Muscle of leg (tissue), 11 donors: ENCODE results near the gene ZNF512B. TPM values are rescaled to one million over a fixed set of nuclear protein-coding genes. Genes with fewer than 3 reads are reported as not detected.

ENCODE experiments used
- DNase-seq: peaks from one replicate; pipeline ENCODE4 v3.0.0; 2013
- H3K27ac ChIP-seq: one replicate; pipeline ENCODE4 v1.5.1; 2013; ENCODE audit warnings: mild to moderate bottlenecking, low read length, control low read depth
- H3K27me3 ChIP-seq: one replicate; pipeline ENCODE4 v1.6.1; 2013; ENCODE audit warnings: low read length; ENCODE audit not compliant: control insufficient read depth, insufficient read depth
- H3K36me3 ChIP-seq: one replicate; pipeline ENCODE4 v1.6.1; 2013; ENCODE audit warnings: low read length; ENCODE audit not compliant: control insufficient read depth, insufficient read depth
- H3K4me1 ChIP-seq: one replicate; pipeline ENCODE4 v1.6.1; 2013; ENCODE audit warnings: low read length; ENCODE audit not compliant: control insufficient read depth, insufficient read depth
- H3K4me3 ChIP-seq: one replicate; pipeline ENCODE4 v1.5.1; 2013; ENCODE audit warnings: low read length, control low read depth
- H3K9me3 ChIP-seq: replicated peaks from 2 replicates; pipeline ENCODE4 v1.6.1; 2013; ENCODE audit warnings: low read depth, low read length; ENCODE audit not compliant: control insufficient read depth
- WGBS: methylation state at CpG from one replicate; pipeline ENCODE4 v1.1.5; 2013; ENCODE audit warnings: missing lambda C conversion rate; ENCODE audit not compliant: insufficient coverage; 5-methylcytosine and 5-hydroxymethylcytosine counted together
- polyA plus RNA-seq, 8 donors: library from polyadenylated mRNA; unstranded; fragments of 120-200 nt; gene quantifications; one replicate each; pipeline versions ENCODE4 v1.2.1 to v1.2.3, GENCODE V29; 2013; ENCODE audit warnings: inconsistent platforms in 1 of 8, low replicate concordance in 1 of 8; ENCODE audit not compliant: insufficient read length in 8 of 8, insufficient read depth in 1 of 8
- total RNA-seq: library from RNA; stranded (reverse); fragments of 120-200 nt; gene quantifications from one replicate; pipeline ENCODE4 v1.2.4, GENCODE V29; 2013

Gene ZNF512B
- total and polyA plus RNA-seq, 9 donors = 15.5 to 34.0 (median 27.6) TPM

DNA sequence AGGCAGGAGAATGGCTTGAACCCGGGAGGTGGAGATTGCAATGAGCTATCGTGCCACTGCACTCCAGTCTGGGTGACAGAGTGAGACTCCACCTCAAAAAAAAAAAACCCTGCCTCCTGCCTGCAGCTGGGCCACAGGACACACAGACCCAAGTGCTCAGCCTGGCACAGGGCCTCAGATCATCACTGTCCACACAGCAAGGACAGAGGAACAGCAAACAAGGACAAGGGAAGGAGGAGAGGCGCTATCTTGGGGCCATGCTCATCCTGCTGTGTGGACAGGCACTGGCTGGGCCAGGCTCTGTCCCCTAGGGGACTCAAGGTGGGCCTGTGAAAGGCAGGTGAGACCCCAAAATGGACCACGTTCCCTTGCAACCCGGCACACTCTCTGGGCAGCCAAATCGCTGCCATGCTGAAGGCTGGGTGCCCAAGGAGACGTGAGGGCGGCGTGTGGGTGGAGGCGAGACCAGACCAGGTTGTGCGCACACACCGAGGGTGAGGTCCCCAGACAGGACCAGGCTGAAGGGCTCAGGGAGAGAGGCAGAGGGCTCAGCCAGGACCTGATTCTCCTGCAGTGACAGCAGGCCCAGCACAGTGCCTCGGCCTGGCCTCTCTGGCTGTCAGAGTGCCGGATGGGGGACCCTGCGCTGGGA lies 22.6 kb downstream of the ZNF512B start:
- Histone ChIP-seq H3K27me3 (no peaks in the 10 kb centered on the region), H3K36me3 (peaks cover 45% of the 10 kb centered on the region), H3K9me3 (no peaks in the 10 kb centered on the region), H3K4me3 (no peak overlapping the region), H3K27ac (no peak overlapping the region), H3K4me1 (peaks cover 65% of the 10 kb centered on the region)
- peak; percentile 18 for DNase-seq
- WGBS = 87% methylated on average over 13 of the region's 15 CpGs

DNA sequence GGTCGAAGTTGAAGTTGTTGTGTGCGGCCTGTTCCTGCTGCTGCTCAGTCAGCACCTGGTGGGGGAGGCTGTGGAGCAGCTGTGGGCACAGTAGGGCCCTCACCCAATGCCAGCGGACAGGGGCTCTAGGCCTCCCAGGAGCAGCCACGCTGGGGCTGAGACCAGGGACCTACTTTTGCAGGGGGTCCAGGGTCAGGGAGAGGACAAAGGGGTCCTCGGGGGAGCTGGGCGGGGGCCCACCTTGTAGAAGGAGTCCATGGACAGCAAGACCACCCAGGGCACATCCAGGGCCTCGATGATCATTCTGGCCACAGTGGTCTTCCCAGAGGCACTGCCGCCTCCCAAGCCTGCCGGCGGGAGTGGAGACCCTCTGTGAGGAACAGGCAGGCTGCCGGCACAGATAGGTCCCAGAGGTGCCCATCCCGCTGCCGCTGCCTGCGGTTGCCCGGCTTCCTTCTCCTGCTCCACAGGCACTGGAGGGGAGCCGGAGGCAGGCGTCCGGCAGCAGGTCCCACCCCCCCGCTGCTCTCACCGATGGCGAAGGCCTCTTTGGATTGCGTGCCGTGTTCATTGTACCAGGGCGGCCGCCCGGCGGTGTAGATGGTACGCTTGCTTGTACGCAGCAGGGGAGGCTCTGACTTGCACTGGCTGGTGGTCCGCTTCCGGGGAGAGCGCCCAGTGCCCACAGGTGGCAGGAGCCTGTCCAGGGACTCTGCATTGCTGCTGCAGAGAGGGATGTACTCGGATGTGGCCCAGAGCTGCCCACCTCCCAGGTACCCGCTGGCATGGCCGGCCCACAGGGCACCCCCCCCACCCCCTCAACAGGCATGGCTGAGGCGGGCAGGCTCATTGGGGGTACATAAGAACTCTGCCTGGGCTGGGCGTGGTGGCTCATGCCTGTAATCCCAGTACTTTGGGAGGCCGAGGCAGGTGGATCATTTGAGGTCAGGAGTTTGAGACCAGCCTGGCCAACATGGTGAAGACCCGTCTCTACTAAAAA lies 23.5 kb downstream of the ZNF512B start:
- 82% methylated on average over 32 of the region's 39 CpGs for WGBS
- Histone ChIP-seq H3K4me1 (peaks cover 56% of the 10 kb centered on the region), H3K9me3 (no peaks in the 10 kb centered on the region), H3K36me3 (peaks cover 46% of the 10 kb centered on the region), H3K27me3 (no peaks in the 10 kb centered on the region), H3K27ac (no peak overlapping the region), H3K4me3 (no peak overlapping the region)
- DNase-seq = peak; percentile 10

DNA sequence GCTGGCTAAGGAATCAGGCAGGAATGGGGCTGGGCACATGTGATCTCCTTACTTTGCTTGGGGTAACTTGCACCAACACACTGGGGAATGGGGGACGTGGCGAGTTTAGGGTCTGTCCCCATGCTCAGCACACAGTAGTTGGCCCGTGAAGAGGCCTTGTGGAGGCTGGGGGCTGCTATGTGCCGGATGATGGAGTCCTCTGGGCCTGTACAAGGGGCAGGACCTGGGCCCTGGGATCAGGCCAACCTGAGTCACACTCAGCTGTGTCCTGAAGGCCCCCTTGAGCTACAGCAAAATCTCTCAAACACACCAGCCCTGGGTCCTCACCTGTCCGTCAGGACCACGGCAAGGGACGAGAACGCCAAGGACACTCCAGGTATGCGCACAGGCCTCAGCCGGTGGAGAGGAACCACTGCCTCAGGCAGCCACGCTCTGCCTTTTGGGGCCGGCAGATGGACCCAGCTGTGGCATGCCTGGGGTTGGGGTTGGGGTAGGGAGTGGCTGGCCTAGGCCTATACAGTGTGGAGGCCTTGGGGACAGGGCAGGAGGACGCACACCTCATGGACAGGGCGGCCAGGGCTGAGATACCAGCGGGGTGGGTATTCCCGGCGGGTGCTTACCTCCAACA lies 24.6 kb downstream of the ZNF512B start:
- peaks cover 56% of the 10 kb centered on the region for H3K36me3 ChIP-seq
- no peaks in the 10 kb centered on the region for H3K27me3 ChIP-seq
- WGBS = 86% methylated on average over 17 of the region's 17 CpGs
- H3K4me3 ChIP-seq = no peak overlapping the region
- peaks cover 45% of the 10 kb centered on the region for H3K4me1 ChIP-seq
- no peak overlapping the region for H3K27ac ChIP-seq
- peak; percentile 8 for DNase-seq
- no peaks in the 10 kb centered on the region for H3K9me3 ChIP-seq

DNA sequence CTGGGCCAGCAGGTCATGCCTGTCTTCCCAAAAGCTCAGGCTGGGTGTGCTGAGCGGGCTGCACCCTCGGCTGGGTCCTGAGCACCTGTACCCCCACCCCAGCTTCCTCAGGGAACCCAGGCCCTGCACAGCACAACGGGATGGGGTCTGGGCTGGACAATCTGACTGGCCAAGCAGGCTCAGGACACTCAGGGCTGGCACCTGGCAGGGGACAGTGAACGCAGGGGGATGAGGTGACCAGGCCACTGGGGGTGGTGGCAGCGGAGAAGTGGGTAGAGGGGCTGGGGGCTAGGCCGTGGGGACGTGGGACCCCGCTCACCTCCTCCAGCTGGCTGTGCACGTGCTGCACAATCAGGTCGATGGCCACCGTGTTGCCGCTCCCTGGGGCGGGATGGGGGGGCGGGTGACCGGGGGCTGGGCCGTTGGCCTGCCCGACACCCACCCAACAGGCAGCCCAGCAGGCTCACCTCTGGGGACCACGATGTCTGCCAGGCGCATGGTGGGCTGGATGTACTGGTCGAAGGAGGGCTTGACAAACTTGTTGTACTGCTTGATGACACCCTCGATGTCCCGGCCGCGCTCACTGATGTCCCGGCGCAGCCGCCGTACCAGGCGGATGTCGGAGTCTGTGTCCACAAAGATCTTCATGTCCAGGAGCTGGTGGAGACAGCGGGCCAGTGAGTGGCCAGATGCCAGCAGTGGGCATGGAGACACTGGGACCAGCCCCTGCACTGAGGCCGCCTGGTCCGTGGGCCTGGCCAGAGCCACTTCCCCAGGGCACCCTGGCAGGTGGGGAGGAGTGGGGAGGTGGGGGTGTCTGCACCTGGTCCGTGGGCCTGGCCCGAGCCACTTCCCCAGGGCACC lies 25.4 kb downstream of the ZNF512B start:
- H3K36me3 ChIP-seq = peaks cover 64% of the 10 kb centered on the region
- peak; percentile 12 for DNase-seq
- no peak overlapping the region for H3K27ac ChIP-seq
- no peaks in the 10 kb centered on the region for H3K27me3 ChIP-seq
- peaks cover 37% of the 10 kb centered on the region for H3K4me1 ChIP-seq
- no peaks in the 10 kb centered on the region for H3K9me3 ChIP-seq
- WGBS = 86% methylated on average over 31 of the region's 35 CpGs
- H3K4me3 ChIP-seq = no peak overlapping the region

DNA sequence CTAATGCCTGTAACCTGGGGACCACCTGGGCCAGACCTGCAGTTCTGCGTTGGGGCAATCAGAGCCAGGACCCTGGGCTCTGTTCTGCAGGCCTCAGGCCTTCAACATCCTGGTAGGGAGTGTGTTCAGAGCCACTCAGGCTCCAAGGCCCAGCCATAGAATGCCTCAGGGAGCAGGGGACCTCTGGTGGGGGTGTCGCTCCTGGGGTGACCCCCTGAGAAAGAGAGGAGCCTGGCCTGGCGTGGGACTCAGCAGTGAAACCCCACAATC lies 26.0 kb downstream of the ZNF512B start:
- Histone ChIP-seq H3K27me3 (no peaks in the 10 kb centered on the region), H3K27ac (no peak overlapping the region), H3K4me3 (no peak overlapping the region), H3K36me3 (peaks cover 70% of the 10 kb centered on the region), H3K9me3 (no peaks in the 10 kb centered on the region), H3K4me1 (peaks cover 31% of the 10 kb centered on the region)
- peak; percentile 7 for DNase-seq
- WGBS = 92% methylated on average over 3 of the region's 3 CpGs

DNA sequence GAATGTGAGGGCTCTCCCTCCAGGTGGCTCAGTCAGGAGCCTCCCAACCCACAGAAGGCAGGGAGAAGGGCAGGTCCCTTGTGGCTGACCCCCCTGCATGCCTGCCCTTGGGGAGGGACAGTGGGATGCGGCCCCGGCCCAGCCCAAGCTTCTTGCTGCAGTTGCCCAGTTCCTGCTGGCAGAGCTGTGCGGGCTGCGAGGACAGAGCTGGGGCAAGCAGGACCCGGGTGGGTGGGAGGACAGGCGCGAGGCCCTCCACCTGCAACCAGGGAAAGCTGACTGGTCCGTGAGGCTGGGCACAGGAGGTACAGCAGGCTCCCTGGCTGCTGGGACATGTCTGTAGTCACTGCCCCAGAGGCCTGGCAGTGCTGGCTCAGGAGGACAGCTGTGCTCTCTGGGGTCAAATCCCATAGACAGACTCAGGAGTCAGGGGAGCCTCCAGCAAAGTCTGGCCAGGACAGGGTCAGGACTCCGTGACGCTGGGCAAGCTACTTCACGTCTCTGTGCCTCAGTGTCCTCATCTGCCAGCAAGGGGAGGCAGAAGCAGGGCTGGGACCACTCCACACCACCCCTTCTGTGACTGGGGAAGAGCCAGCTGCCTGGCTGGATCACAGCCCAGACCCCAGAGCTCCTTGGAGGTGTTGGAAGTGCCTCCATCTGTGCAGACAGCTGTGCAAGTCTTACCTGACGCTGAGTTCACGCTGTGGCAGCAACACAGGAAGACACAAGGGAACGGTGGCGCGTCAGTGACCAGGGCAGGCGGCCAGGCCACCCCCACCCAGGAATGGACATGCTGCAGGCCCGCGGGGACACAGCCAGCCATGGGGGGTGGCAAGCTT lies 26.5 kb downstream of the ZNF512B start:
- peak; percentile 17 for DNase-seq
- peak overlapping the region; percentile 80 for H3K27ac ChIP-seq
- no peaks in the 10 kb centered on the region for H3K27me3 ChIP-seq
- peaks cover 71% of the 10 kb centered on the region for H3K36me3 ChIP-seq
- H3K9me3 ChIP-seq = no peaks in the 10 kb centered on the region
- no peak overlapping the region for H3K4me3 ChIP-seq
- WGBS = 57% methylated on average over 19 of the region's 19 CpGs
- H3K4me1 ChIP-seq = peaks cover 25% of the 10 kb centered on the region

DNA sequence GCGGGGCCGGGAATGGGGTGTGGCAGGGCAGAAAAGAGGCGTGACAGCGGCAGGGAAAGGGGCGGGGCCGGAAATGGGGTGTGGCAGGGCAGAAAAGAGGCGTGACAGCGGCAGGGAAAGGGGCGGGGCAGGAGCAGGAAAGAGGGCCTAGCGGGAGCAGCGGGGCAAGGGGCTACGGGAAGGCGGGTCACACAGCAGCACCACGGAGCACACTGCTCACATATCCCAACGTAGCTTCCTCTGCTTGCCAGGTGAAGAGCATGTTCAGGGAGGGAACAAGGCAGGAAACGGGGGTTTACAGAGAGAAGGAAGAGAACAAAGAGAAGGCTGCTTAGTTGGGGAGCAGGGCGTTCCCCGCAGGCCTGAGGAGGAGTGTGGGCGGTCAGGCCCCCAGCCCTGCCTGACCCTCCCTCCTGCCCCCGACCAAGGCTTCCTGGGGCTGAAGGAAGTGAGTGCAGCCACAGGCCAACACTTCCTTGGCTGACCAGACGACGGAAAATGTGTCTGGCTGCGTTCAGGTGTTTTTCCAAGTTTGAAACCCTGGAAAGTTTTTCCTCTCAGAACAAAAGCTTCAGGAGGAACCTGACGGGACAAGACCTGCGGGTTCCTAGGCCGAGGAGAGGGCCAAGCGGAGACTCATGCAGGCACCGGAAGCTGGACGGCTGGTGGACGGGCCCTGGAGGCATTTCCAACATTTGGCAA lies 27.3 kb downstream of the ZNF512B start:
- peaks cover 18% of the 10 kb centered on the region for H3K4me1 ChIP-seq
- 37% methylated on average over 18 of the region's 30 CpGs for WGBS
- no peak overlapping the region for H3K4me3 ChIP-seq
- no peaks in the 10 kb centered on the region for H3K9me3 ChIP-seq
- peak; percentile 79 for DNase-seq
- H3K36me3 ChIP-seq = peaks cover 75% of the 10 kb centered on the region
- H3K27me3 ChIP-seq = no peaks in the 10 kb centered on the region
- peak overlapping the region; percentile 80 for H3K27ac ChIP-seq

DNA sequence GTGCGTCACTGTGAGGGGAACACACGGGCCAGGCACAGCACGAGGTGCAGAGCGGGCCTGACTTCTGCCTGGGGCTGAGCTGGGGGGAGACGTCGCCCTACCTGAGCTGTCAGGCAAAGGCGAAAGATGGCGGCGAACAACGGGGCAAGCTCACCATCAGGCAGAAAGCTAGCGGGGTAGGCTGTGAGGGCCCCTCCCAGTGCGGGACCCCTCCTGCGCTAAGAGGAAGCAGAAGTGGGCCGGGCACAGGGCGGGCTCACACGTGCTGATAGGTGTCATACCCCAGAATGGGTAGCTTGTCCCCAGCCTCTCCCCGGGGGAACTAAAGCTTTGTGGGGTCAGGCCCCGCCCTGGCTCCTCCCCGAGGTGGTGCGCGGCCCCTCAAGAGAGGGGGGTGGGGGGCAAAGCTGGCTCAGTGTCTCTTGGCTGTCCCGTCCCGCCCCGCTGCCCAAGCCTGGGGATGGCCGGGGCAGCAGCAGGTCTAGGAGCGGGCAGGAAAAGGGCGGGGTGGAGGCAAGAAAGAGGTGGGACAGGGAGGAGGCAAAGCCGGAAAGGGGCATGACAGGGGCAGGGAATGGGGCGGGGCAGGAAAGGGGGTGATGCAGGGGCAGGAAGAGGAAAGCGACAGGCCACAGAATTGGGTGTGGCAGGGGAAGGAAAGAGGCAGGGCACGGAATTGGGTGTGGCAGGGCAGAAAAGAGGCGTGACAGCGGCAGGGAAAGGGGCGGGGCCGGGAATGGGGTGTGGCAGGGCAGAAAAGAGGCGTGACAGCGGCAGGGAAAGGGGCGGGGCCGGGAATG lies 28.2 kb downstream of the ZNF512B start:
- 68% methylated on average over 29 of the region's 39 CpGs for WGBS
- peak overlapping the region; percentile 35 for H3K27ac ChIP-seq

More for the DNA sequence above, 28.2 kb downstream of the ZNF512B start:
- H3K9me3 ChIP-seq = no peaks in the 10 kb centered on the region
- H3K4me3 ChIP-seq = no peak overlapping the region
- no peaks in the 10 kb centered on the region for H3K27me3 ChIP-seq
- peaks cover 14% of the 10 kb centered on the region for H3K4me1 ChIP-seq
- peaks cover 75% of the 10 kb centered on the region for H3K36me3 ChIP-seq
- peak; percentile 33 for DNase-seq
